ENCODE measurements around the gene CSTF3. TPM values are rescaled to one million over a fixed set of nuclear protein-coding genes. Genes with fewer than 3 reads are reported as not detected.
"Not testable (repeated sequence)": the region's sequence is repeated elsewhere in the genome, so short reads cannot be mapped to it uniquely, and the experiment has no call there.

Gene CSTF3
- total RNA-seq, 6 donors from 2014 or later: 7.3 to 19.4 (median 16.4) TPM

DNA sequence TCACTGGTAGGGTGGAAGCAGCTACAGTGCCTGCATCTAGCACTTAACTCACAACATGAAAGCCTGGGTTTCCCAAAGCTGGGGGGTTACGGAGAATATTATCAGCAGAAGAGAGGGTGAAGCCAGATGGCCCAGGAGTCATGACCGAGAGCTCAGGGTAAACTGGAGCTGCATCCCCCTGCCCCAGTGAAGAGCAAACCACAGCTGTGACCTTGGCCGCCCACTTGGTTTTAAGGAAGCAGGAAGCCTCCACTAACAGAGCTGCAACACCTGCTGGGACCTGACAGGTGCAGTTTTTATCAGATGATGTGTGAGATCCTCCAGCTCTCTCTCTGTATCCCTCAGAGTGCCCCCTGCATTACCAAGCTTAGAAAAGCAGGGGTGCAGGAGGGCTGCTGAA, 101.0 kb downstream of the CSTF3 start:
- DNase-seq: no peak
- Histone ChIP-seq H3K27ac (no peak overlapping the region), H3K9me3 (no peaks in the 10 kb centered on the region), H3K4me1 (peaks cover 0 to 4% (median 0%) of the 10 kb centered on the region in 4 donors), H3K27me3 (no peaks in the 10 kb centered on the region), H3K36me3 (peaks cover 5 to 67% (median 32%) of the 10 kb centered on the region in 4 donors), H3K4me3 (no peak overlapping the region)
- ATAC-seq (ENCODE audit: low FRiP score in 2 of 2): peak in 1 of 2 donors; percentile 16
- WGBS, 2 donors: 92 to 100% methylated on average over 1 to 3 of the region's 3 CpGs
- TF ChIP-seq EP300 (IDR thresholded peaks at IDR 0.05) (no peak), POLR2AphosphoS5 (IDR thresholded peaks at IDR 0.05) (no peak), POLR2A (IDR thresholded peaks at IDR 0.05) (no peak)
- TF ChIP-seq, protein P1, sequence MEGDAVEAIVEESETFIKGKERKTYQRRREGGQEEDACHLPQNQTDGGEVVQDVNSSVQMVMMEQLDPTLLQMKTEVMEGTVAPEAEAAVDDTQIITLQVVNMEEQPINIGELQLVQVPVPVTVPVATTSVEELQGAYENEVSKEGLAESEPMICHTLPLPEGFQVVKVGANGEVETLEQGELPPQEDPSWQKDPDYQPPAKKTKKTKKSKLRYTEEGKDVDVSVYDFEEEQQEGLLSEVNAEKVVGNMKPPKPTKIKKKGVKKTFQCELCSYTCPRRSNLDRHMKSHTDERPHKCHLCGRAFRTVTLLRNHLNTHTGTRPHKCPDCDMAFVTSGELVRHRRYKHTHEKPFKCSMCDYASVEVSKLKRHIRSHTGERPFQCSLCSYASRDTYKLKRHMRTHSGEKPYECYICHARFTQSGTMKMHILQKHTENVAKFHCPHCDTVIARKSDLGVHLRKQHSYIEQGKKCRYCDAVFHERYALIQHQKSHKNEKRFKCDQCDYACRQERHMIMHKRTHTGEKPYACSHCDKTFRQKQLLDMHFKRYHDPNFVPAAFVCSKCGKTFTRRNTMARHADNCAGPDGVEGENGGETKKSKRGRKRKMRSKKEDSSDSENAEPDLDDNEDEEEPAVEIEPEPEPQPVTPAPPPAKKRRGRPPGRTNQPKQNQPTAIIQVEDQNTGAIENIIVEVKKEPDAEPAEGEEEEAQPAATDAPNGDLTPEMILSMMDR (IDR thresholded peaks at IDR 0.05): no peak

DNA sequence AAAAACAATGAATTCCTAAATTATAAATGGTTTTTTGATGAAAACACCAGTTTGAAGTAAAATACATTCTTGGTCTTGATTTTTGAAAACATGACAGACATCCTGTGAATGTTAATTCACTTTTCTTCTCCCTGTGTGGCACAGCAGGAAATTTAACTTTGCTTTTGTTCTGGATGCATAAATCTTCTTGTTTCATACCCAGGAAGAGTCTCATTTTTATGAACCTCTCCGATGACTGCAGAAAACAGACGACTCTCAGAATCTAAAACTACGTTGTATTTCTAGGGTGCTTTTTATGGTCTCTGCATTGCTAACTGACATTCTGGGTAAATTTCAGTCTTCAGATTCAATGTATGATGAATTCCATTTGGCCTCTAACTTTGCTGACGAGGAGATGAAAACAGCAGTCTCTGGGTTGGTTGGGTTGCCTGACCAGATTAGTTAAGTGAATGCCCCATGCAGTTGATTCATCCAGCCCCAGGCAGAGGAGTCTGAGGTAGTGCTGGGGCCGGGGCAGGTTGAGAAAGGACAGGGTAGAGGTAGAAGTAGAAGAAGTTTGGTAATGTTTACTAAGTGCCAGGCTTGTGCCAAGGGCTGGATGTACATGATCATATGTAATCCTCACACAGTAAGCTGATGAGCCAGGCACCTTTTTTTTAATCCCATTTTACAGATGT, 101.8 kb downstream of the CSTF3 start:
- Histone ChIP-seq H3K4me3 (no peak overlapping the region), H3K27ac (no peak overlapping the region), H3K36me3 (peaks cover 9 to 67% (median 32%) of the 10 kb centered on the region in 4 donors), H3K4me1 (peaks cover 0 to 4% (median 0%) of the 10 kb centered on the region in 4 donors), H3K27me3 (no peaks in the 10 kb centered on the region), H3K9me3 (no peaks in the 10 kb centered on the region)
- TF ChIP-seq POLR2A (IDR thresholded peaks at IDR 0.05) (no peak), EP300 (IDR thresholded peaks at IDR 0.05) (no peak), POLR2AphosphoS5 (IDR thresholded peaks at IDR 0.05) (no peak)
- TF ChIP-seq, protein P1 (IDR thresholded peaks at IDR 0.05): no peak
- WGBS, 2 donors: 83 to 87% methylated on average over 5 of the region's 5 CpGs
- ATAC-seq (ENCODE audit: low FRiP score in 2 of 2) (no peak), DNase-seq (no peak)

DNA sequence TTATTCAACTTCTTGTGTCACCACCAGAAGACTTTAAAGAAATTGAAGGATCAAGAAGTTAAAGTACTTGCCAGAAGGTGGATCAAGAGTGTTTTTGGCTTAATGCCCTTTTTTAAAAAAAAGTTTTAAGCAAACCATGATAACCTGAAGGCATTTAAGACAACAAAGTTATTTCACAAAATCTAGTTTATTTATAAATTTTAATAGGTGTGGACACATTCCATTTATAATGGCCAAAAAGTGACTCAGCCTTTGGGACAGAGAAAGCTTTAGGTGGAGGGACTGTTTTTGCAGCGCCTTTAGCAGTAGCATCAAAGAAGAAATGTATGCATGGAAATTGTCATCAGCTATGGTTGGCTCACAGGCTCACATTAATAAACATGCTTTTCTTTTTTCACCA, 104.0 kb downstream of the CSTF3 start:
- Histone ChIP-seq H3K4me3 (no peak overlapping the region), H3K27ac (no peak overlapping the region), H3K4me1 (no peaks in the 10 kb centered on the region), H3K27me3 (no peaks in the 10 kb centered on the region), H3K36me3 (peaks cover 9 to 61% (median 26%) of the 10 kb centered on the region in 4 donors), H3K9me3 (no peaks in the 10 kb centered on the region)
- DNase-seq: no peak
- ATAC-seq (ENCODE audit: low FRiP score in 2 of 2): no peak
- 83 to 90% methylated on average over 1 of the region's 1 CpG for WGBS, 2 donors
- TF ChIP-seq POLR2A (IDR thresholded peaks at IDR 0.05) (no peak), POLR2AphosphoS5 (IDR thresholded peaks at IDR 0.05) (no peak), EP300 (IDR thresholded peaks at IDR 0.05) (no peak)
- TF ChIP-seq, protein P1 (IDR thresholded peaks at IDR 0.05): no peak

DNA sequence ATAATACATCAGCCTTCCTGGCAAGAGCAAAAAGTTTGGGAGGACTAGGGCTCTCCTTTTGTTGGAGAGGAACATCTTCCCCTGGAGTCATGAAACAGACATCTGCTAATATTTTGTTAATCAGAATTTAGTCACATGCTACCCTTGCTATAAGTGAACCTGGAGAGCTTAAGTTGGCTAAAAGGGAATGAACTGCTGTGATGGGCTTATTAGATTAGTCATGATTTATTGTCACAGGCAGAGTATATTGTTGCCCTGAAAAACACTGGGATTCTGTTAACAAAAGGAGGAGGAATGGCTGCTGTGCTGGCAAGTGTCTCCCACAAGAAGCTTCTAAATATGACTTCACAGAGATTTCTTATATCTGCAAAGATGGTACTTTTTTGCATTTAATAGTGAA, 105.9 kb downstream of the CSTF3 start:
- no peak for TF ChIP-seq EP300 (IDR thresholded peaks at IDR 0.05)
- DNase-seq: no peak
- H3K36me3 ChIP-seq: peaks cover 4 to 42% (median 15%) of the 10 kb centered on the region in 4 donors
- H3K4me3 ChIP-seq: no peak overlapping the region
- H3K9me3 ChIP-seq: no peaks in the 10 kb centered on the region
- no peak overlapping the region for H3K27ac ChIP-seq
- no peaks in the 10 kb centered on the region for H3K27me3 ChIP-seq
- no peak for ATAC-seq (ENCODE audit: low FRiP score in 2 of 2)
- no peaks in the 10 kb centered on the region for H3K4me1 ChIP-seq

DNA sequence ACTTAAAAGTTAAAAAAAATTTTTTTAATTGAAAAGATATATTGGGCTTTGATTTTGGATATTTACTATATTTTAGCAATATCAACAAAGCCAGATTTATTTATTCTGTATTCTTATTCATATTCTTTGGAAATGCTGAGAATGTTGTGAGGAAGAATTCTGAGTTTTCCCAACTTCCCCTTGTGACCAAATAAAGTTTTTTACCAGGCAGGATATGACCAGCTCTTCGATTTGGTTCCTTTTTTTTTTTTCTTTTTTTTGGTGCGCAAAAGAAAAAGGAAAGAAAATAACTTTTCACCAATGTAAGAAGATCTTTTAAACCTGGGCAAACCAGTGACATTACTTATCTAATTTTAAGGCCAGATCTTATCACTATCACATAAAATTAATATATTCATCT, 109.0 kb downstream of the CSTF3 start:
- Histone ChIP-seq H3K27ac (peak overlapping the region; percentile 6 to 64 (median 33)), H3K9me3 (no peaks in the 10 kb centered on the region), H3K4me1 (no peaks in the 10 kb centered on the region), H3K4me3 (no peak overlapping the region), H3K36me3 (peaks cover 0 to 21% (median 2%) of the 10 kb centered on the region in 4 donors), H3K27me3 (no peaks in the 10 kb centered on the region)
- DNase-seq (no peak), ATAC-seq (ENCODE audit: low FRiP score in 2 of 2) (no peak)
- no peak for TF ChIP-seq POLR2AphosphoS5 (IDR thresholded peaks at IDR 0.05)
- TF ChIP-seq POLR2A (IDR thresholded peaks at IDR 0.05): no peak
- TF ChIP-seq EP300 (IDR thresholded peaks at IDR 0.05): no peak
- TF ChIP-seq, protein P1 (IDR thresholded peaks at IDR 0.05): no peak
- 72 to 75% methylated on average over 2 of the region's 2 CpGs for WGBS, 2 donors

DNA sequence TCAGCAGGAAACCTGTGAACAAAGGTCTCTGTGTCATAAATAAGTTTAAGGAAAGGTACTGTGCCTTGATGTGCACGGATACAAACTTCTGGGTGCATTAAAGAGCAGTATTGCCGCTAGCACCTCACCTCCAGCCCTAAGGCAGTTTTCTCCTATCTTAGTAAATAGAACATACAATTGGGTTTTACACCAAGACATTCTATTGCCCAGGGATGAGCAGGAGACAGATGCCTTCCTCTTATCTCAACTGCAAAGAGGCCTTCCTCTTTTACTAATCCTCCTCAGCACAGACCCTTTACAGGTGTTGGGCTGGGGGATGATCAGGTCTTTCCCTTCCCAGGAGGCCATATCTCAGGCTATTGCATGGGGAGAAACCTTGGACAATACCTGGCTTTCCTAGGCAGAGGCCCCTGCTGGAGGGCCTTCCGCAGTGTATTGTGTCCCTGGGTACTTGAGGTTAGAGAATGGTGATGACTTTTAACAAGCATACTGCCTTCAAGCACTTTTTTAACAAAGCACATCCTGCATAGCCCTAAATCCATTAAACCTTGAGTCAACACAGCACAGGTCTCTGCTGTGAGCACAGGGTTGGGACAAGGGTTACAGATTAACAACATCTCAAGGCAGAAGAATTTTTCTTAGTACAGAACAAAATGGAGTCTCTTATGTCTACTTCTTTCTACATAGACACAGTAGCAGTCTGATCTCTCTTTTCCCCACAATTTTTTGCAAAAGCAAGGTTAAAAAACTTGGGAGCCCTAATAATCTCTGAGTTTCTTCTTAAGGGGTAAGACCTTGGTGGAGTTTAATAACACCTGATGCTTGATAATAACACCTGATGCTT, 111.5 kb downstream of the CSTF3 start:
- not testable (repeated sequence) for H3K4me3 ChIP-seq; DNase-seq; H3K9me3 ChIP-seq; ATAC-seq (ENCODE audit: low FRiP score in 2 of 2); H3K4me1 ChIP-seq; H3K27ac ChIP-seq; H3K27me3 ChIP-seq
- WGBS, 2 donors: 88 to 94% methylated on average over 3 of the region's 3 CpGs
- peaks cover 0 to 28% (median 4%) of the 10 kb centered on the region in 4 donors for H3K36me3 ChIP-seq

DNA sequence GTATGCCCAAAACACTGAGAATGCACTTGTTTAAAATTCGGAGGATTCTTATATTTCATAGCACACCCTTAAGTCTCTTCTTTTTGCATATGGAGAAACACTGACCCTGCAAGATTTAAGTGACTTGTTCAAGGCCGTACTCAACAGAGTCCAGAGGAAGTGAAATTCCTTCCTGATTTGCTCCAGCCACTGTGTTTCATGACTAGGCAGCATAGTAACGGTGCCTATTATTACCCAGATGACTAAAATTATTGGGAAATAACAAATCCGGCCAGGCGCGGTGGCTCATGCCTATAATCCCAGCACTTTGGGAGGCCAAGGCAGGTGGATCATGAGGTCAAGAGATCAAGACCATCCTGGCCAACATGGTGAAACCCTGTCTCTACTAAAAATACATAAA, 112.6 kb downstream of the CSTF3 start:
- peaks cover 0 to 36% (median 5%) of the 10 kb centered on the region in 4 donors for H3K36me3 ChIP-seq
- 69 to 71% methylated on average over 6 of the region's 6 CpGs for WGBS, 2 donors
- not testable (repeated sequence) for H3K4me3 ChIP-seq, H3K27me3 ChIP-seq, H3K4me1 ChIP-seq, H3K27ac ChIP-seq, H3K9me3 ChIP-seq
- peak in 1 of 2 donors; percentile 41 for DNase-seq
- ATAC-seq (ENCODE audit: low FRiP score in 2 of 2): peak in 1 of 2 donors; percentile 84

Data from upper lobe of left lung (tissue), 6 donors.